Activated CD4-positive, alpha-beta T cell treated with anti-CD3 and anti-CD28 coated beads for 1 hour (primary cell): ENCODE measurements around the gene BRICD5.
A peak's percentile ranks its signal among the peaks of the same experiment; 100 is the strongest.

Experiments used
- DNase-seq: peaks from one replicate; pipeline ENCODE4 v3.0.0-alpha.2; 2020

Gene BRICD5

DNA sequence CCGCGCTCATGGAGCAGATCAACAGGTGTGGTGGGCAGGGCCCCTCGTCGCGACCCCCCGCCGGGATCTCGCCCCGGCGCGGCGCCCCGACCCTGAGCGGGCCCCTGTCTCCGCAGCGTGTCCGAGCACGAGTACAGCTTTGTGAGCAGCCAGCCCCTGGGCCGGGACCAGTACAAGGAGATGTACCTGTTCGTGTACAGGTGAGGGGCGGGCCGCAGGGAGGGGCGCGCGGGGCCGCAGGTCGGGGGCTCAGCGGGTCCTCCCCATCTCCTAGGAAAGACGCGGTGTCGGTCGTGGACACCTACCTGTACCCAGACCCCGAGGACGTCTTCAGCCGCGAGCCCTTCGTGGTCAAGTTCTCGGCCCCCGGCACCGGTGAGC is 26.4 kb upstream of the BRICD5 start:
- DNase-seq: no peak

DNA sequence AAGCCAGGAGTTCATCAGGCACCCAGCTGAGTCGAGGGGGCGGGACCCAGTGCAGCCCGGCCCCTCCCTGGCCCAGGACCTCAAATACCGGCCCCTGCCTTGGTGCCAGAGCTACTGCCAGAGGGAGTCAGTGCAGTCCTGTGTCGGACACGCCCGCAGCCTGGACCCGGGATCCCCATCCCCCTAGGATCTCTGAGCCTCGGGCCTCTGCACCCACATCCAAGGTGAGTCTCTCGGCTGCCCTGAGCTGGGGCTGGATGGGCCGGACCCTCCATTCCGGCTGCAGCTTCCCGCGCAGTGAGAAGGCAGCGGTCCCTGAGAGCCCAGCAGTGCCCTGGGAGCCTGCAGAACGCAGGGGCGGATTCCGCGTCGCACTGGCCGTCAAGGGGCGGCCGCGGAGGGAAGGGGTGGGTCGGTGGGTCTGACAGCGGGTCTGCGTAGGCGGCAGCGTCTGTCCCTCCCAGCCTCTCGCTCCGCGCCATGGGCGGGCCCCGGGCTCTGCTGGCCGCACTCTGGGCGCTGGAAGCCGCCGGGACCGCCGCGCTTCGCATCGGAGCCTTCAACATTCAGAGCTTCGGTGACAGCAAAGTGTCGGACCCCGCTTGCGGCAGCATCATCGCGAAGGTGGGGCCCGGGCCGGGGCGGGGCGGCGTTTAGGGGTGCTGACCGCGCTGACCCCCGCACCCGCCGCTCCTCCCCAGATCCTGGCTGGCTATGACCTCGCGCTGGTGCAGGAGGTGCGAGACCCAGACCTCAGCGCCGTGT is 25.9 kb upstream of the BRICD5 start, which contains the start of gene DNASE1L2:
TSS of gene DNASE1L2 (plus strand) at position 108 of the 765 bp plus-strand sequence. CDS start at position 481, 373 bp downstream.
- no peak for DNase-seq

GRCh38 chr16:2235695-2236336 is 25.2 kb upstream of the BRICD5 start:
- DNase-seq: no peak

DNA sequence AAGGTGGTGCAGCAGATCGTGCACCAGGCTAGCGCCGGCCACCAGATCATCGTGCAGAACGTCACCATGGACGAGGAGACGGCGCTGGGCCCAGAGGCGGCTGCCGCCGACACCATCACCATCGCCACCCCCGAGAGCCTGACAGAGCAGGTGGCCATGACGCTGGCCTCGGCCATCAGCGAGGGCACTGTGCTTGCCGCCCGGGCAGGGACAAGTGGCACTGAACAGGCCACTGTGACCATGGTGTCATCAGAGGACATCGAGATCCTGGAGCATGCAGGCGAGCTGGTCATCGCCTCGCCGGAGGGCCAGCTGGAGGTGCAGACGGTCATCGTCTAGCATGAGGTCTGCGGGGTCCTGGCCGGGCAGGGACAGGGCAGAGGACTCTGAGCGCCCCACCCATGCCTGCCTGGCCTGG is 24.6 kb upstream of the BRICD5 start:
- DNase-seq: no peak

DNA sequence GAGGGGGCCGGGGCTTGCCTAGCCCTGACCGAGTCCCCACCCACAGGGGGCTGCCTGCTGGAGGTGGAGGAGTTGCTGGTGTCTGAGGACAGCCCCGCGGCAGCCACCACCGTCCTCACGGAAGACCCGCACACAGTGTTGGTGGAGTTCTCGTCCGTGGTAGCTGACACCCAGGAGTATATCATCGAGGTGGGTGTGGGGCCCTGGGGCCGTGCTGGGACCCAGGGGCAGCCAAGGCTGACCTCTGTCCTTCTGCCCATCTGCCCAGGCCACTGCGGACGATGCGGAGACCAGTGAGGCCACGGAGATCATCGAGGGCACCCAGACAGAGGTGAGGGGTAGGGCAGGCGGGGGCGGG is 24.1 kb upstream of the BRICD5 start:
- DNase-seq: no peak

DNA sequence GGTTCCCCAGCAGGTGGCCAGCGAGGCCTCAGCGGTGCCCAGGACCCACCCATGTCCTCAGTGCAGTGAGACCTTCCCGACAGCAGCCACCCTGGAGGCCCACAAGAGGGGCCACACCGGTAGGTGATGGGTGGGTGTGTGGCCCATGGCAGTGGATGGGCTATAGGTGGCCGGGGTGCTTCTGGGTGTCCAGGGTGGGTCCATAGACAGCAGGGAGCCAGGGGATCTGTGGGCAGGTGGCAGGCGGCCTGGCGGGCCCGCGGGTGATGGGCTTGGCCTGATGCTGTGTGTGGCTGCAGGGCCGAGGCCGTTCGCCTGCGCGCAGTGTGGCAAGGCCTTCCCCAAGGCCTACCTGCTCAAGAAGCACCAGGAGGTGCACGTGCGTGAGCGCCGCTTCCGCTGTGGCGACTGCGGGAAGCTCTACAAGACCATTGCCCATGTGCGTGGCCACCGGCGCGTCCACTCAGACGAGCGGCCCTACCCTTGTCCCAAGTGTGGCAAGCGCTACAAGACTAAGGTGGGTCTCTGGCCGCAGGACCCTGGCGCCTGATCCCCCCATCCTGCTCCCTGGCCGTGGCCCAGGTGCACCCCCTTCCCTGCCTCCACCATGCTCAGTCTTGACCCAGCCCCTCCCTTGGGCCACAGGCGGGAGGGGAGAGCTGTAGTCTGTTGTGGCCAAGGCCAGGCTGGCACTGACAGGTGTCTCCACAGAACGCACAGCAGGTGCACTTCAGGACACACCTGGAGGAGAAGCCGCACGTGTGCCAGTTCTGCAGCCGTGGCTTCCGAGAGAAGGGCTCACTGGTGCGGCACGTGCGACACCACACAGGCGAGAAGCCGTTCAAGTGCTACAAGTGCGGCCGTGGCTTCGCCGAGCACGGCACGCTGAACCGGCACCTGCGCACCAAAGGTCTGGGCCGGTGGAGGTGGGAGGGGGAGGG is 23.5 kb upstream of the BRICD5 start:
- no peak for DNase-seq

DNA sequence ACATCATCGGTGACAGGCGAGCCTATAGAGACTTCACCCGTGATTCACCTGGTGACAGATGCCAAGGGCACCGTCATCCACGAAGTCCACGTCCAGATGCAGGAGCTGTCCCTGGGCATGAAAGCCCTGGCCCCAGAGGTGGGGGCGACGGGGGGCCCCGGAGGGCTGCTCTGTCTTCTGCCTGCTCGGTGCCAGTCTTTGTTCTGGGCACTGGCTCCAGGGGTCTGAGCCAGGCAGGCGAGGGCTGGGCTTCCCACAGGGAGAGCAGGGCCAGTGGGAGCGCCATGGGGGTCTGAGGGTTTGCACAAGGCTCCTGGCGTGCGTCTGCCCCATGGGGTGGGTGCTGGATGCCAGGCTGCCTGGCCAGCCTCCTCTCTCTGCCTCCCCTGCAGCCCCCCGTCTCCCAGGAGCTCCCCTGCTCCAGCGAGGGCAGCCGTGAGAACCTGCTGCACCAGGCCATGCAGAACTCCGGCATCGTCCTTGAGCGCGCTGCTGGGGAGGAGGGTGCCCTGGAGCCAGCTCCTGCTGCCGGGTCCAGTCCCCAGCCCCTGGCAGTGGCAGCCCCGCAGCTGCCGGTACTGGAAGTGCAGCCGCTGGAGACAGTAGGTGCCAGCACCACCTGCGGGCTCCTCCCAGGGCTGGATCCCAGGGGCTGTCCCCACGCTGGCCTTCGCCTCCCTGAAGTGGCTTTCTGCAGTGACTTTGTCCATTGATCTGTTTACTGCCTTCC is 22.5 kb upstream of the BRICD5 start:
- DNase-seq: no peak

- DNase-seq: no peak
Observed at GRCh38 chr16:2232094-2232990, 21.7 kb upstream of the BRICD5 start.

DNA sequence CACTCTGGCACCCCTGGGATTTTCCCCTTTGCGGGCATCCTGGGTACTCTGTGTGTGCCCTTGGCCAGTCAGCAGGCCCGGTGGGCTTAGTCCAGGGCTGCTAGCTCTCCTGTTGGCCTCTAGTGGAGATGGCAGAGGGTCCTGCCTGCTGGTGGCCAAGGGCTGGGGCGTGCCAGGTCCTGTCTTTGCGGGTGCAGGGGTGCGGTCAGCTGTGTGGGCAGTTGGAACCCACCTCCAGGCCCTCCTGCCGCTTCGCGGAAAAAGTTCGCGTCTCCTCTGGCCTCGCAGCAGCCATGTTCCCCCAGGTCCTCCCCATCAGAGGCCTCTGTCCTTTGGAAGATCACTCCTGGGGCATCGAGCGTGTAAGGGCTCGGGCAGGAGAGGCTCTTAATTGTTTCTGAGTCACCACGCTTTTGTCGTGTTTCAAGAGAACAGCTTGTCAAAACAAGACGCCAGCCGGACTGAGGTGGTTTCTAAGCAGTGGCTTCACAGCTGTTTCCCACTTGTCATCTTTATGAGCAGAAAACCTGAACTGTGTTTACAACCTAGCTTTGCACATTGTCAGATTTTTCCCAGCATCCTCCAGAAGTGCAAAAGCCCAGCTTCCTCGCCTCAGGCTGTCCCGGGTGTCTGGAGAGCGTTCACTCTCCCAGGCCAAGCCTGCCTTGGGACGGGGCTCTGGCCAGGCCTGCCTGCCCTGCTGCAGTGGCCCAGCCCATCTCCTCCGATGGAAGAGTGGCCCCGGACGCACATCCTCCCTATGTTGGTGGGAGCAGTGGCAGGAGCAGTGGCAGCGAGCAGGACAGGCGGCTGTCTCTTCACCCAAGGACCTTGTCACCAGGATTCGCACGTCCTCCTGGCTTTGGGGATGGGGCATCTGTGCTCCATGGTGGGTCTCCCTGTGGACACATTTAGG is 20.6 kb upstream of the BRICD5 start:
- no peak for DNase-seq

GRCh38 chr16:2230376-2230775 is 19.7 kb upstream of the BRICD5 start:
- DNase-seq: no peak

- no peak for DNase-seq
Observed at GRCh38 chr16:2229632-2230250, 19.1 kb upstream of the BRICD5 start.

GRCh38 chr16:2229091-2229490 is 18.4 kb upstream of the BRICD5 start:
- DNase-seq: no peak

DNA sequence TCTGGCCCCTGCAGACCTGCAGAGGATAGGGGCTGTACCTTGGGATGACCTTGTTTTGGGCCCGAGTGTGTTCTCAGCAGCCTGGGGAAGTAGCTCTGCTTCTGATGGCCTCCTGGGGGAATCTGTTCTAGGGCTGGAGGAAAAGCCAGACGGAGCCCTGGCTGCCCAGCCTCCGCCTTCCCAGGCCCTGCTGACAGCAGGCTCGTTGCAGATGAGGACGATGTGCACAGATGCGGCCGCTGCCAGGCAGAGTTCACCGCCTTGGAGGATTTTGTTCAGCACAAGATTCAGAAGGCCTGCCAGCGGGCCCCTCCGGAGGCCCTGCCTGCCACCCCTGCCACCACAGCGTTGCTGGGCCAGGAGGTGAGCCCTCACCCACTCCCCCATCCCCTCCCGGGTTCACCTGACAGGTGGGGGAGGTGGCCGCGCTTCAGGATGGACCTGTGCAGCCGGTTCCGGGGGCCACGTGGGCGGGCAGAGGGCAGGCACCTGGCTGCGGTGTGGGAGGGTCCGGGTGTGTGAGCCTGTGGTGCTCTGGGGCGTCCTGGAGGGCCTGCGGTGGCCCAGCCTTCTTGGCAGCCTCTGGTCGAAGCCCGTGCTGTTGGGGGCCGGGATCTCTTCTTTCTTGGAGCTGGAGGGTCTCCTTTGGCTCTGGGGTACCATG is 17.6 kb upstream of the BRICD5 start:
- no peak for DNase-seq

DNA sequence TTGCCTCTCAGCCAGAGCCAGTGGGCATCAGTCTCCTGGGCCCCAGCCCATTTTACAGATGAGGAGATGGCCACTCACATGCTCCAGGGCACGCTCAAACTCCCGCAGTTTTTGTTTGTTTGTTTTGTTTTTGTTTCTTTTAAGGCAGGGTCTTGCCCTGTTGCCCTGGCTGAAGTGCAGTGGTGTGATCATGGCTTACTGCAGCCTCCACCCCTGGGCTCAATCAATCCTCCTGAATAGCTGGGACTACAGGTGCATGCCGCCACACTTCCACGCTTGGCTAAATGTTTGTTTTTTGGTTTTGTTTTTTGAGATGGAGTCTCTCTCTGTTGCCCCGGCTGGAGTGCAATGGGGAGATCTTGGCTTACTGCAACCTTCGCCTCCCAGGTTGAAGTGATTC is 16.3 kb upstream of the BRICD5 start:
- DNase-seq: no peak

DNA sequence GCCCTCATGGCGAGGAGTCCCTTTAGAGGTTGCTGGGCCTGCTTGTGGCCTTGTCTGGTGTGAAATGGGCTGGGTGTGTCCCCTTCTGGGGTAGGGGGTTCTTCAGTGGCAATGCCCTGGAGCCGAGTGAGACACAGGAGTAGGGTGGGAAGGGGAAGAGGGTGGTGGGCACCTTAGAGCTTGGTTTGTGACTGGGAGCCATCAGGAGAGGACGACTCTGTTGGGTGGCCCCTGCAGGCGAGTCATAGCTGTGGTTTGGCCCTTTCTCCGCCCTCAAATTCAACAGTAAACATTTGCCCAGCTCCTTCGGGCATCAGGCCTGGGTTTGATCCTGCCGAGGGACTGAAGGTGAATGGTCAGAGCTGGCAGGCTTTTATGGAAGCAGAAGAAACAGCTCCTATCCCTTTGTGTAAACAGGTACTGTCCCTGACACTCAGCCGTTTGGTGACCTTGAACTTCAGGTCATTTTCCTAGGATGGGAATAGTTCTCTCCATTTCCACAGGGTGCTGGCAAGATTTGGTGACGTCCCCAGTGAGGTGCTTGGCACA is 15.7 kb upstream of the BRICD5 start:
- no peak for DNase-seq

DNA sequence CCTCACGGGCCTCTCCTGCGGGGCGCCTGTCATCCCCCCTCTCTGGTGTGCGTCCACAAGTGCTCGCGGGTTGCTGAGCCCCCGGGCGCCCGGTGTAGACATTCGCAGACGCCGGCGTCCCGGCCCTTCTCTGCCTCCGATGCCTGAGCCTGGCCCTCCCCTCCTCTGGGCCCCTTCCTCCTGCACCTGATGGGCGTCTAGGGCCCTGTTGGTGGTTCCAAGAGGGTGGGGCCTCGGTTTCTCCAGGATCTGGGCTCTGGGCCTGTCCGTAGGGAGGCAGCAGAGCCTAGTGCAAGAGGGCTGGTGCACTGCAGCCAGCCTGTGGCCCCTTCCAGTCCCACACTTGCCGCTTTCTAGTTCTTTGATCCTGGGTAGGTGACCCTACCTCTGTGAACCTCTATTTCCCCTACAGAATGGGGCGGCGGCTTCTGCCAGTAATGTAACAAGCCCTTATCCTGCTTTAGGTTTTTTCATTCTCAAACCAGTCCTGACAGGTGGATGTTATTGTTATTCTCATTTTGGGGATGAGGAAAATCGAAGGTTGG is 13.4 kb upstream of the BRICD5 start:
- no peak for DNase-seq

DNA sequence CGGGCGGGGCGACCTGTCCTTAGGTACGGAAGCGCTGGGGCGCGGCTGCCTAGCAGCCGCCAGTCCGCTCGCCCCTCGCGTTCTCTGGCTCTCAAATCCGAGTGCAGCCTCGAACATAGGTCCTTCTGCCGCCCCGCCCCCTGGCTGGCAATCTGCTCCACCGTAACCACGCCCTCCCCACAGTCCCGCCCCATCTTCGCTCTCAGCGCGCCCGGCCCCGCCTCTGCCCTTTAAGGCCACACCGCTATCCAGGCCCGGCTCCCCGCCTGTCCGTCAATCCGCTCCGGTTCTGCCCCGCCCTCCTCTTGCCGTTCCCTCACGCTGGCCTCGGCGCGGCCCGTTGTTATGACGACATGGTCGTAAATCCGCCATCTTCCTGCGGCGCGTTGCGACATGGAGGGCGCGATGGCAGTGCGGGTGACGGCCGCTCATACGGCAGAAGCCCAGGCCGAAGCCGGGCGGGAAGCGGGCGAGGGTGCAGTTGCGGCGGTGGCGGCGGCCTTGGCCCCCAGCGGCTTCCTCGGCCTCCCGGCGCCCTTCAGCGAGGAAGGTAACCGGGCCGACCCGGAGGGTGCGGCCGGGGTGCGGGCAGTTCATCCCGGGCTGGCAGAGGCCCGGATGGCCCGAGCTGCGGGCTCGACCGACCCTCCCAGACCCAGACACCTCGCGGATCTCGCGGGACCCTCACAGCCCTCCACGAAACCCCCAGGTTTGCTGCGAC is 12.7 kb upstream of the BRICD5 start, which contains the start of gene E4F1:
TSS of gene E4F1 (plus strand) at position 371 of the 721 bp plus-strand sequence. CDS start at position 394, 23 bp downstream.
- DNase-seq: peak; percentile 98

- no peak for DNase-seq
Observed at GRCh38 chr16:2216330-2216729, 5.7 kb upstream of the BRICD5 start.
